Measurements from ENCODE around the gene HAVCR1. TPM values are rescaled to one million over a fixed set of nuclear protein-coding genes. Genes with fewer than 3 reads are reported as not detected.
"Not testable (repeated sequence)": the region's sequence is repeated elsewhere in the genome, so short reads cannot be mapped to it uniquely, and the experiment has no call there.

HAVCR1 gene
- total RNA-seq, 1 experiment from 2014 or later, result not detected

- H4K20me1 ChIP-seq (ENCODE audit: insufficient read depth), result no peaks in the 10 kb centered on the region
Measured at GRCh38 chr5:157038568-157039187, 20.2 kb downstream of the HAVCR1 start.

GRCh38 chr5:157034106-157035072 lies 24.5 kb downstream of the HAVCR1 start:
- H3K4me1 ChIP-seq (replicated peaks; ENCODE audit: insufficient read depth); H3K36me3 ChIP-seq (ENCODE audit: low read depth); intact Hi-C loops (cut with micrococcal nuclease; ENCODE audit: unreplicated experiment): not testable (repeated sequence)

More at GRCh38 chr5:157038568-157039187, 20.2 kb downstream of the HAVCR1 start:
- no peaks in the 10 kb centered on the region for H3K9me2 ChIP-seq (ENCODE audit: insufficient read depth)
- H3K9me3 ChIP-seq (ENCODE audit: insufficient read depth, low read depth), result no peaks in the 10 kb centered on the region
- TF ChIP-seq EZH2 (IDR thresholded peaks at IDR 0.05; ENCODE audit: low read depth), result no peak
- no peak for TF ChIP-seq CTCF (conservative IDR thresholded peaks at IDR 0.05)
- H3F3A ChIP-seq (ENCODE audit: insufficient read depth, low read depth), result no peaks in the 10 kb centered on the region
- H3K27ac ChIP-seq, result no peak overlapping the region
- no peak overlapping the region for H3K4me2 ChIP-seq
- POLR2A ChIA-PET (ENCODE audit: unreplicated experiment), result no interaction called here
- CTCF ChIA-PET, result no interaction called here
- H3K79me2 ChIP-seq (ENCODE audit: low read depth), result no peaks in the 10 kb centered on the region
- no peak overlapping the region for H2AFZ ChIP-seq
- no peaks in the 10 kb centered on the region for H3K36me3 ChIP-seq (ENCODE audit: low read depth)
- no peaks in the 10 kb centered on the region for H3K27me3 ChIP-seq (ENCODE audit: insufficient read depth, low read depth)
- H3K4me3 ChIP-seq, result no peak overlapping the region
- no peak for DNase-seq
- no TSS peak for BruUV-seq (replicated peaks)
- H3K4me1 ChIP-seq (replicated peaks; ENCODE audit: insufficient read depth), result no peaks in the 10 kb centered on the region
- intact Hi-C loops (cut with micrococcal nuclease; ENCODE audit: unreplicated experiment), result no loop called here

DNA sequence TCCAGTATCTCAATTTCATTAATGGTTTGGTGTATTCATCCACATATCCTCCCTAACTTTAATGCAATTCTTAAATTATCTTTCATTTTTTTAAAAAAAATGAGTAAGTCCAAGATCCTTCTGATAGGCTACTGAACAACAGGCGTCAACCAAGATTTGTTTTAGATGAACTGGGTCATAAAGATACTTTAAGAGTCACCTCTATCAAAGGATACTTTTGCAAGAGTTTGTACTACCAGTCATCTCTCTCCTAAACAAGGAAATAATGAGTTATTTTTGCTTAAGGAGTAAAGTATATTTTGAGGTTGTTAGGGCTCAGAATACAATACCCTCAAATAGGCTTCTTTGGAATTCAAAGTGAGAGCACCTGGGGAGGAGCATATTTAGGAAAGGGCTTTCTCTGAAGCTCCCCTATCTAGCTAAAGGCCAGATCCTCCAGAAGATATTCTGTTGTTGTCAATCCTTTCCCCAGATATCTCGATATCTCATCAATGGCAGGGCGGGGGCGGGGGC lies 25.8 kb downstream of the HAVCR1 start:
- Histone ChIP-seq H3K79me2 (ENCODE audit: low read depth) (no peaks in the 10 kb centered on the region), H3K27ac (no peak overlapping the region), H2AFZ (no peak overlapping the region), H3F3A (ENCODE audit: insufficient read depth, low read depth) (no peaks in the 10 kb centered on the region), H3K4me2 (no peak overlapping the region), H3K4me1 (replicated peaks; ENCODE audit: insufficient read depth) (no peaks in the 10 kb centered on the region), H3K4me3 (no peak overlapping the region), H4K20me1 (ENCODE audit: insufficient read depth) (no peaks in the 10 kb centered on the region), H3K27me3 (ENCODE audit: insufficient read depth, low read depth) (peaks cover 15% of the 10 kb centered on the region), H3K9me2 (ENCODE audit: insufficient read depth) (no peaks in the 10 kb centered on the region), H3K36me3 (ENCODE audit: low read depth) (no peaks in the 10 kb centered on the region), H3K9me3 (ENCODE audit: insufficient read depth, low read depth) (no peaks in the 10 kb centered on the region)
- ChIA-PET CTCF (no interaction called here), POLR2A (ENCODE audit: unreplicated experiment) (no interaction called here)
- no peak for DNase-seq
- intact Hi-C loops (cut with micrococcal nuclease; ENCODE audit: unreplicated experiment), result no loop called here
- no TSS peak for BruUV-seq (replicated peaks)
- TF ChIP-seq EZH2 (IDR thresholded peaks at IDR 0.05; ENCODE audit: low read depth), result no peak
- no peak for TF ChIP-seq CTCF (conservative IDR thresholded peaks at IDR 0.05)

More at GRCh38 chr5:157034106-157035072, 24.5 kb downstream of the HAVCR1 start:
- H3K4me3 ChIP-seq; H3K27me3 ChIP-seq (ENCODE audit: insufficient read depth, low read depth); H4K20me1 ChIP-seq (ENCODE audit: insufficient read depth); H3F3A ChIP-seq (ENCODE audit: insufficient read depth, low read depth); H3K27ac ChIP-seq; DNase-seq; H3K79me2 ChIP-seq (ENCODE audit: low read depth); H2AFZ ChIP-seq; CTCF ChIA-PET; POLR2A ChIA-PET (ENCODE audit: unreplicated experiment); H3K9me3 ChIP-seq (ENCODE audit: insufficient read depth, low read depth); H3K9me2 ChIP-seq (ENCODE audit: insufficient read depth); BruUV-seq (replicated peaks); H3K4me2 ChIP-seq: not testable (repeated sequence)

Measured in PC-9 (cell line).